ENCODE measurements around the gene CARD11.

The CARD11 gene

DNA sequence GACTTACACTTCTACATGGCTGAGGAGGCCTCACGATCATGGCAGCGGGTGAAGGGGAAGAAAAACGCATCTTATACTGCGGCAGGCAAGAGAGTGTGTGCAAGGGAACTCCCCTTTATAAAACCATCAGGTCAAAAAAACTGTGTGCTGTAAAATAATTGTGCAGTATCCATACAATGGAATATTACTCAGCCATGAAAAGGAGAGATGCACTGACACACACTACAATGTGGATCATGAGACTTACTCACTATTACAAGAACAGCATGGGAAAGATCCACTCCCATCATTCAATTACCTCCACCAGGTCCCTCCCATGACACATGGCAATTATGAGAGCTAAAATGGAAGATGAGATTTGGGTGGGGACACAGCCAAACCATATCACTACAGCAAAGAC is 27.2 kb upstream of the CARD11 start:
- peaks cover 16% of the 10 kb centered on the region for H3K36me3 Mint-ChIP-seq (ENCODE audit: low read depth)
- peaks cover 27% of the 10 kb centered on the region for H3K9me3 Mint-ChIP-seq
- peaks cover 46% of the 10 kb centered on the region for H3K4me1 Mint-ChIP-seq (ENCODE audit: low read depth)
- H3K27me3 Mint-ChIP-seq (ENCODE audit: low read depth), result no peaks in the 10 kb centered on the region
- H3K4me3 Mint-ChIP-seq, result no peak overlapping the region
- no peak overlapping the region for H3K27ac Mint-ChIP-seq

- H3K27me3 Mint-ChIP-seq (ENCODE audit: low read depth), result no peaks in the 10 kb centered on the region
- peak overlapping the region; percentile 64 for H3K27ac Mint-ChIP-seq
- peak overlapping the region; percentile 44 for H3K4me3 Mint-ChIP-seq
- H3K36me3 Mint-ChIP-seq (ENCODE audit: low read depth), result peaks cover 16% of the 10 kb centered on the region
- peaks cover 23% of the 10 kb centered on the region for H3K9me3 Mint-ChIP-seq
- H3K4me1 Mint-ChIP-seq (ENCODE audit: low read depth), result peaks cover 55% of the 10 kb centered on the region
Measured at GRCh38 chr7:3069771-3070449, 26.2 kb upstream of the CARD11 start.

DNA sequence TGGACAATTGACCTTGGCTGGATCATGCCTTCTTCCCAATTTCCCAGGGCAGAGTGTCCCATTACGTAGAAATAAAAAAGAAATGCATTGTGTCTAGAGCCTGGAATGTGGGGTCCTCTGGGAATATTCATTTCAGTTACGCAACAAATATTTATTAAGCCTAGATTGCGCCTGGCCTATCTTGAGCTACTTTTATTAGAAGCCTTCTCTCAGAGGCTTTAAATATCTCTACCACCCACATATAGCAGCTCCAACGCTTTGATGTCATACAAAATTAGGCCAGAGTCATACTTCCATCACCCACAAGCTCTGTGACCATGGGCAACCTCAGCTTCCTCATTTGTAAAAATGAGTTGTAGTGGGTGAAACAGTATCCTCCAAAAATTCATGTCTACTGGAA is 24.9 kb upstream of the CARD11 start:
- H3K4me1 Mint-ChIP-seq (ENCODE audit: low read depth), result peaks cover 63% of the 10 kb centered on the region
- no peak overlapping the region for H3K4me3 Mint-ChIP-seq
- H3K27me3 Mint-ChIP-seq (ENCODE audit: low read depth), result no peaks in the 10 kb centered on the region
- H3K36me3 Mint-ChIP-seq (ENCODE audit: low read depth), result peaks cover 16% of the 10 kb centered on the region
- H3K9me3 Mint-ChIP-seq, result peaks cover 23% of the 10 kb centered on the region
- H3K27ac Mint-ChIP-seq, result peak overlapping the region; percentile 43

DNA sequence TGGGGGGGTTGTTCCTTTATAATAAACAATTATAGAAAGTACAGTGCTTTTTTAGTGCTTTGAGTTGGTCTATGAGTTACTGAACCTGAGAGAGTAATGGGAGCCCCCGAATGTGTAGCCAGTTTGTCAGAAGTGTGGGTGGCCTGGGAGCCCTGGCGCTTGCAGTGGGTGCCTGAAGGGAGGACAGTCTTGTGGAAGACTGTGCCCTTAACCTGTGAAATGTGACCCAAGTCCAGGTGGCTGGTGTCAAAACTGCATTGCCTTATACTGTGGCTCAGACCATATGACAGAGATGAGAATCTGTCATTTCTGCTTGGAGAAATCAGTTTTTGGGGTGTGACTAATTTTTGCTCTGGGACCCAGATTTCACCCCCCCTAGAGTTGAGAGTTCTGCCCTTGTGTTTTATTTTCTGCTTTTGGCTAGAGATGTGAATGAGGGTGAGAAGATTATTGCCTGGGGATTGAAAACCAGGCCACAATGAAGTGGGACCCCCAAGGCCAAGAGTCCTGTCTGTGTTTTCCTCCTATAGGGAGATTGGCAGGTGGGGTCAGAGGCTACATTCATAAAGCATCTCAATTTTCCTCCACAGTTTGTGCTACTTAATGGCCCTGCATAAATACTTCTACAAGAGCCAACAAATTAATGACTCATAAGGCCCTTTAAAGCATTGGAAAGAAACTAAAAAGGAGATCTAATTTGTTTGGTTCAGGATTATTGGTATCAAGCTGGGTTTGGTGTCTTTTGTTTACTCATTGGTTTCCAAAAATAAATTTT is 24.1 kb upstream of the CARD11 start:
- Mint-ChIP-seq H3K27me3 (ENCODE audit: low read depth) (no peaks in the 10 kb centered on the region), H3K4me1 (ENCODE audit: low read depth) (peaks cover 70% of the 10 kb centered on the region), H3K27ac (peak overlapping the region; percentile 23), H3K4me3 (no peak overlapping the region), H3K9me3 (peaks cover 23% of the 10 kb centered on the region), H3K36me3 (ENCODE audit: low read depth) (peaks cover 16% of the 10 kb centered on the region)

- peaks cover 70% of the 10 kb centered on the region for H3K4me1 Mint-ChIP-seq (ENCODE audit: low read depth)
- H3K9me3 Mint-ChIP-seq, result peaks cover 23% of the 10 kb centered on the region
- H3K4me3 Mint-ChIP-seq, result no peak overlapping the region
- H3K27ac Mint-ChIP-seq, result no peak overlapping the region
- H3K27me3 Mint-ChIP-seq (ENCODE audit: low read depth), result no peaks in the 10 kb centered on the region
- H3K36me3 Mint-ChIP-seq (ENCODE audit: low read depth), result peaks cover 16% of the 10 kb centered on the region
Measured at GRCh38 chr7:3067193-3067592, 23.5 kb upstream of the CARD11 start.

DNA sequence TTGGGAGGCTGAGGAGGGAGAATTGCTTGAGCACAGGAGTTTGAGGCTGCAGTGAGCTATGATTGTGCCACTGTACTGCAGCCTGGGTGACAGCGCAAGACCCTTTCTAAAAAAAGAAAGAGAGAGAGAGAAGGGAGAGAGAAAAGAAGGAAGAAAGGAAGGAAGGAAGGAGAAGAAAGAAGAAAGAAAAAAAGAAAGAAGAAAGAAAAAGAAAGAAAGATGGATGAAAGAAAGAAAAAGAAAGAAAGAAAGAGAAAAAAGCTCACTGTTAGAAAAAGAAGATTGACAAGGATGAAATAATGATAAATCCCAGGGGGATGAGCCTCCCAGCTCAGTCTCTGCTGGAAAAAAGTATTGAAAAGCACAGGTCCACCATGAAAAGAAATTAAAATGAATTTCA is 22.8 kb upstream of the CARD11 start:
- Mint-ChIP-seq H3K4me1 (ENCODE audit: low read depth) (peaks cover 70% of the 10 kb centered on the region), H3K9me3 (peaks cover 22% of the 10 kb centered on the region), H3K27me3 (ENCODE audit: low read depth) (no peaks in the 10 kb centered on the region), H3K4me3 (no peak overlapping the region), H3K27ac (peak overlapping the region; percentile 38), H3K36me3 (ENCODE audit: low read depth) (peaks cover 14% of the 10 kb centered on the region)

GRCh38 chr7:3065724-3066143 is 22.1 kb upstream of the CARD11 start:
- peaks cover 68% of the 10 kb centered on the region for H3K4me1 Mint-ChIP-seq (ENCODE audit: low read depth)
- peaks cover 10% of the 10 kb centered on the region for H3K36me3 Mint-ChIP-seq (ENCODE audit: low read depth)
- H3K4me3 Mint-ChIP-seq, result no peak overlapping the region
- H3K27ac Mint-ChIP-seq, result peak overlapping the region; percentile 66
- no peaks in the 10 kb centered on the region for H3K27me3 Mint-ChIP-seq (ENCODE audit: low read depth)
- H3K9me3 Mint-ChIP-seq, result peaks cover 15% of the 10 kb centered on the region

GRCh38 chr7:3064067-3064466 is 20.4 kb upstream of the CARD11 start:
- Mint-ChIP-seq H3K27ac (peak overlapping the region; percentile 96), H3K4me1 (ENCODE audit: low read depth) (peaks cover 58% of the 10 kb centered on the region)

GRCh38 chr7:3063016-3063753 is 19.5 kb upstream of the CARD11 start:
- Mint-ChIP-seq H3K4me3 (peak overlapping the region; percentile 63), H3K9me3 (no peaks in the 10 kb centered on the region), H3K4me1 (ENCODE audit: low read depth) (peaks cover 49% of the 10 kb centered on the region)

More at GRCh38 chr7:3064067-3064466, 20.4 kb upstream of the CARD11 start:
- Mint-ChIP-seq H3K27me3 (ENCODE audit: low read depth) (no peaks in the 10 kb centered on the region), H3K36me3 (ENCODE audit: low read depth) (peaks cover 2% of the 10 kb centered on the region), H3K9me3 (no peaks in the 10 kb centered on the region), H3K4me3 (peak overlapping the region; percentile 63)

DNA sequence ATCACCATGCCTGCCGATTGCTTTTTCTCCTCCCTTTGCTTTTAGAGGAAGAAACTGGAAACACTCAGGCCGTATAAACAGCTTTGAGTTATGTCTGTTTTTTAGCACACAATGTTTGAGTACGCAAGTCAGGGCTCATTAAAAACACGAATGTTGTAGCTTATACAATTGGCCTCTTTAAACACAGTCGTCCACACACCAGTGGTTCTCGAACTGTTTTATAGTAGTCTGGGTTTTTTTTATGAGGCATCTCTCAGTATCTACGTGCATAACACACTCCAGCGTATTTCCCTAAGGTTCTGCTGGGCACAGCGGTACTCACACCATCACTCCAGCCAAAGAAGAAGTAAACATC is 13.4 kb upstream of the CARD11 start:
- Mint-ChIP-seq H3K4me1 (ENCODE audit: low read depth) (no peaks in the 10 kb centered on the region), H3K27ac (no peak overlapping the region), H3K36me3 (ENCODE audit: low read depth) (no peaks in the 10 kb centered on the region), H3K9me3 (peaks cover 5% of the 10 kb centered on the region), H3K4me3 (no peak overlapping the region), H3K27me3 (ENCODE audit: low read depth) (peaks cover 25% of the 10 kb centered on the region)

More at GRCh38 chr7:3063016-3063753, 19.5 kb upstream of the CARD11 start:
- Mint-ChIP-seq H3K27ac (peak overlapping the region; percentile 96), H3K27me3 (ENCODE audit: low read depth) (no peaks in the 10 kb centered on the region), H3K36me3 (ENCODE audit: low read depth) (no peaks in the 10 kb centered on the region)

DNA sequence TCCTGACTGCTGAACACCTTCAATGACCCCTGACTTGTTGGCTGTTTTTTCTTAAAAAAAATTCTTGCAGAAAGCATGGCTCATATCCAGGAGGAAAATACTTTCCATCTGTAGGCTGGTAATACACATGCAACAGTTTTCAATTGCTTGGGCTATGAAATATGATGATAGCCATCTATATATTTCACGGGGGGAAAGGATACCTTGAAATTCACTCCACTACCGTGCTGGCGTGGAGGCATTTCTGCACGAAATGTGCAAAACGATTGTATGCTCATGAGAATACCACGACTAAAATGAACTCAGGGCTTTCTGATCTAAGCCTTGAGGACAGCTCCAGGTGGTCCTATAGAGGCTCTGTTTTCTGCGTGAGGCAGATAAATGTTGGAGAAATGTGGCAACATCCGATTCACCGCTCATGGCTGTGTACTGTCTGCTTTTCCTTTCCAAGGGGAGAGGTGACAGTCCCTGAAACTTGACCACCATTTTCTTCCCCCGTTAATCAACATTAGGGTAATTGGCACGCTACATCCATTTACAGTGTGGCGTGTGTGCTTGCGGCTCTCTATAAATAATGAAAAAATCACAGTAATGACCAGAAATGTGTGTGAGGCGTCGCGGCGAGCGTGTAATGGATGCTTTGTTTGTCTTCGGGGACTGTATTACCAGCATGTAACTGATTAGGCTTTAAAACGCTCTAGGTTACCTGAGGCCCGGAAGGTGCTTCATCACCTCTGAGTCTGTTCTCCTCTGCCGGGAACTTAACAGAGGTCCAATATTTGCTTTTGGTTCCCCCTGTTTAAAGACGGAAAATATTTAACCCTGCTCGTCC is 12.8 kb upstream of the CARD11 start:
- Mint-ChIP-seq H3K4me1 (ENCODE audit: low read depth) (no peaks in the 10 kb centered on the region), H3K36me3 (ENCODE audit: low read depth) (no peaks in the 10 kb centered on the region), H3K27ac (no peak overlapping the region), H3K4me3 (no peak overlapping the region), H3K9me3 (peaks cover 5% of the 10 kb centered on the region), H3K27me3 (ENCODE audit: low read depth) (peaks cover 25% of the 10 kb centered on the region)

GRCh38 chr7:3055626-3056025 is 12.0 kb upstream of the CARD11 start:
- H3K27me3 Mint-ChIP-seq (ENCODE audit: low read depth), result peaks cover 33% of the 10 kb centered on the region
- H3K4me3 Mint-ChIP-seq, result no peak overlapping the region
- peaks cover 4% of the 10 kb centered on the region for H3K36me3 Mint-ChIP-seq (ENCODE audit: low read depth)
- no peak overlapping the region for H3K27ac Mint-ChIP-seq
- H3K9me3 Mint-ChIP-seq, result peaks cover 10% of the 10 kb centered on the region
- no peaks in the 10 kb centered on the region for H3K4me1 Mint-ChIP-seq (ENCODE audit: low read depth)

- H3K4me1 Mint-ChIP-seq (ENCODE audit: low read depth), result peaks cover 47% of the 10 kb centered on the region
Measured at GRCh38 chr7:3042861-3043489, 692 bp downstream of the CARD11 start.

More at GRCh38 chr7:3042861-3043489, 692 bp downstream of the CARD11 start:
- H3K27ac Mint-ChIP-seq, result peak overlapping the region; percentile 96
- peak overlapping the region; percentile 96 for H3K4me3 Mint-ChIP-seq
- H3K27me3 Mint-ChIP-seq (ENCODE audit: low read depth), result no peaks in the 10 kb centered on the region
- no peaks in the 10 kb centered on the region for H3K9me3 Mint-ChIP-seq
- H3K36me3 Mint-ChIP-seq (ENCODE audit: low read depth), result peaks cover 31% of the 10 kb centered on the region

Measured in T-helper 1 cell treated with Interleukin-12 subunit alpha and Interleukin-12 subunit beta and Interleukin-4 antibody, amounts not matched to agents 30 μg/mL and 1 μg/mL, for 36 hours (primary cell).